GM13976 (cell line): ENCODE data around the gene RNU11.
A peak's percentile ranks its signal among the peaks of the same experiment; 100 is the strongest.
"Not testable (repeated sequence)": the region's sequence is repeated elsewhere in the genome, so short reads cannot be mapped to it uniquely, and the experiment has no call there.

Experiments
- DNase-seq: peaks from one replicate; pipeline ENCODE4 v3.0.0; 2012; ENCODE audit warnings: low spot score
- in situ Hi-C: fragments of 300-500 bp; cut with MboI; formaldehyde crosslinking; loops from one replicate; pipeline ENCODE4 v1.12.0; 2022; ENCODE audit warnings: low sequenced_read_pairs, mixed read lengths, inconsistent platforms; ENCODE audit not compliant: unreplicated experiment
- TF ChIP-seq, protein P1 (sequence below): IDR thresholded peaks from 2 replicates; pipeline ENCODE4 v1.5.1; 2012; ENCODE audit warnings: borderline replicate concordance, mild to moderate bottlenecking; ENCODE audit not compliant: insufficient read depth; ENCODE audit errors: extremely low read depth, missing control alignments, control extremely low read depth

The RNU11 gene

GRCh38 chr1:28644494-28644893 lies 3.9 kb upstream of the RNU11 start:
- in situ Hi-C loops, result no loop called here
- no peak for DNase-seq
- TF ChIP-seq, protein P1, sequence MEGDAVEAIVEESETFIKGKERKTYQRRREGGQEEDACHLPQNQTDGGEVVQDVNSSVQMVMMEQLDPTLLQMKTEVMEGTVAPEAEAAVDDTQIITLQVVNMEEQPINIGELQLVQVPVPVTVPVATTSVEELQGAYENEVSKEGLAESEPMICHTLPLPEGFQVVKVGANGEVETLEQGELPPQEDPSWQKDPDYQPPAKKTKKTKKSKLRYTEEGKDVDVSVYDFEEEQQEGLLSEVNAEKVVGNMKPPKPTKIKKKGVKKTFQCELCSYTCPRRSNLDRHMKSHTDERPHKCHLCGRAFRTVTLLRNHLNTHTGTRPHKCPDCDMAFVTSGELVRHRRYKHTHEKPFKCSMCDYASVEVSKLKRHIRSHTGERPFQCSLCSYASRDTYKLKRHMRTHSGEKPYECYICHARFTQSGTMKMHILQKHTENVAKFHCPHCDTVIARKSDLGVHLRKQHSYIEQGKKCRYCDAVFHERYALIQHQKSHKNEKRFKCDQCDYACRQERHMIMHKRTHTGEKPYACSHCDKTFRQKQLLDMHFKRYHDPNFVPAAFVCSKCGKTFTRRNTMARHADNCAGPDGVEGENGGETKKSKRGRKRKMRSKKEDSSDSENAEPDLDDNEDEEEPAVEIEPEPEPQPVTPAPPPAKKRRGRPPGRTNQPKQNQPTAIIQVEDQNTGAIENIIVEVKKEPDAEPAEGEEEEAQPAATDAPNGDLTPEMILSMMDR, result no peak

GRCh38 chr1:28645406-28645805 lies 3.0 kb upstream of the RNU11 start:
- in situ Hi-C loops, DNase-seq: not testable (repeated sequence)

DNA sequence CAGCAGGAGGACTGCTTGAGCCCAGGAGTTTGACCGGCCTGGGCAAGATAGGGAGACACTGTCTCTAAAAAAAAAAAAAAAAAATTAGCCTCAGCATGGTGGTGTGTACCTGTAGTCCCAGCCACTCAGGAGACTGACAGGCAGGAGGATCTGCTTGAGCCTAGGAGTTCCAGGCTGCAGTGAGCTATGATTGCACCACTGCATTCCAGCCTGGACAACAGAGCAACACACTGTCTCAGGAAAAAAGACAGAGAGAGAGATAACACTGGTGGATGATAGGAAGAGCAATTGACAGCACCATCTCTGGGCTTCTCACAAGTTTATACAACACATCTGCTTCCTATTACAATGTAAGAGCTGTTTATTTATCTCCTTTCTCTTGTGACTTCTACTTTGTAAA lies 2.4 kb upstream of the RNU11 start:
- TF ChIP-seq, protein P1, result no peak
- DNase-seq, result no peak
- in situ Hi-C loops, result no loop called here

DNA sequence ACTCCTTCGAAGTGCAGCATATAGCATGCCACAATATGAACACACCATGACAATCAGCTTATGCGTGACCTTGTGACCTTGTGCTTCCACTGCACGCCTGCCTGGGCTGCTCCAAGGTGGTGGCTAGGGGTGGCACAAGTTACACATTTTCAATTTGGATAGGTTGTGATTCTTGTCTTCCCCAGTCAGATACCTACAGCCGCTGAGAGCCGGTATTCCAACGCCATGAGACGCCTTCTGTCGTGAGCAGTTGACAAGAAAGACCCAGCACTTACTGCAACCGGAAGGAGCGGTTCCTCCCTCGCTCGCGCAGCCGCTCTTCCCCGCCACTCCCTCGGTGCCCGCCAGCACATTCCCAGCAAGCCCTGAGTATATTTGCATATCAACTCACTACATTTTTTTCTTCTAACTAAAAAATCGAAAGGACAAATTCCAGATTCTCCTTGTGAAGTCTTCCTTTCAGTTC lies 359 bp upstream of the RNU11 start:
- peak; percentile 89 for DNase-seq
- TF ChIP-seq, protein P1, result no peak
- in situ Hi-C loops, result no loop called here

DNA sequence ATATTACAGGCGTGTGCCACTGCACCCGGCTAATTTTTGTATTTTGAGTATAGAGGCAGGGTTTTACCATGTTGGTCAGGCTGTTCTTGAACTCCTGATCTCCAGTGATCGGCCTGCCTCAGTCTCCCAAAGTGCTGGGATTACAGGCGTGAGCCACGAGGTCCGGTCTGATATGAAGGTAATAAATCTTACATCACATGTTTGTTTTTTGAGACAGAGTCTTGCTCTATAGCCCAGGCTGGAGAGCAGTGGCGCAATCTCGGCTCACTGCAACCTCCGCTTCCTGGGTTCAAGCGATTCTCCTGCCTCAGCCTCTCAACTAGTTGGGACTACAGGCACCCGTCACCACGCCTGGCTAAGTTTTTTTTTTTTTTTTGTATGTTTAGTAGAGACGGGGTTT lies 4.7 kb downstream of the RNU11 start:
- DNase-seq, in situ Hi-C loops: not testable (repeated sequence)

DNA sequence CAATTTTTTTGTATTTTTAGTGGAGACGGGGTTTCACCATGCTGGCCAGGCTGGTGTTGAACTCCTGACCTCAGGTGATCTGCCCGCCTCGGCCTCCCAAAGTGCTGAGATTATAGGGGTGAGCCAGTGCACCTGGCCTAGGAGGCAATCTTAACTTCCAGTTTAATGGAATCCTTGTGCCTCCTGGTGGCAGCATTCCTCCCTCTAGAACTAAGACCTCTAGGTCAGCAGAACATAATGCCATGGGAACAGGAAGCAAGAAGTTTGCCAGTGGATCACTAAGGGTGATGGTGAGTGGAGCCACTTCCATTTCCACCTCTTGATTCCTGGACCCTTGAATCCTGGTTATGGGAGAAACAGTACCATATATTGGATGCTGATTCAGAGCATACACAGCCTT lies 5.5 kb downstream of the RNU11 start:
- in situ Hi-C loops, DNase-seq: not testable (repeated sequence)

GRCh38 chr1:28655448-28656311 lies 7.3 kb downstream of the RNU11 start:
- DNase-seq, in situ Hi-C loops: not testable (repeated sequence)

DNA sequence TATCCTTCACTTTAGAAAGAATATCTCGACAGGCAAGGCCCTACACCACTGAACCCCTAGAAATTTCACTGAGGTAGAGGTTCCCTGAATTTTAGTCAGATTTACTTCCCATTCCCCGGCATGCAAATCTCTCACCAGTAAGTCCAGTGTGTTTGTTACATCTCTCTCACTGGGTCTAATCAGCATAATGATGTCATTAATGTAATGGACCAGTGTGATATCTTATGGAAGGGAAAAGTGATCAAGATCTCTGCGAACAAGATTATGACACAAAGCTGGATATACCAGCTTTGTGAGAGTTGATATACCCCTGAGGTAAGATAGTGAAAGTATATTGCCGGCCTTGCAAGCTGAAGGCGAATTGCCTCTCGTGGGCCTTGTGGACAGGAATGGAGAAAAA lies 7.9 kb downstream of the RNU11 start:
- DNase-seq, result no peak
- TF ChIP-seq, protein P1, result no peak
- in situ Hi-C loops, result no loop called here
